HepG2 (cell line): ENCODE results near the gene THAP2. TPM values are rescaled to one million over a fixed set of nuclear protein-coding genes. Genes with fewer than 3 reads are reported as not detected.

Experiments
- ARID2 ChIP-seq: sonication (generic); formaldehyde crosslinking; IDR thresholded peaks from 2 replicates; pipeline ENCODE4 v1.8.1; 2022; ENCODE audit warnings: mild to moderate bottlenecking, missing genetic modification reagents, borderline replicate concordance
- CENPT ChIP-seq: sonication (generic); formaldehyde crosslinking; IDR thresholded peaks from 2 replicates; pipeline ENCODE4 v1.8.0; 2022; ENCODE audit warnings: low read depth, mild to moderate bottlenecking, moderate library complexity, missing genetic modification reagents
- ELF4 ChIP-seq: sonication (generic); formaldehyde crosslinking; IDR thresholded peaks from 2 replicates; pipeline ENCODE4 v1.5.0; 2020; ENCODE audit warnings: missing genetic modification reagents, mild to moderate bottlenecking, moderate library complexity, borderline replicate concordance
- ERF ChIP-seq: IDR thresholded peaks from 2 replicates; pipeline ENCODE4 v1.6.1; 2018; ENCODE audit warnings: missing biosample characterization, missing genetic modification reagents
- FOXC1 ChIP-seq: sonication (generic); formaldehyde crosslinking; IDR thresholded peaks from 2 replicates; pipeline ENCODE4 v1.8.0; 2022; ENCODE audit warnings: mild to moderate bottlenecking, missing genetic modification reagents, borderline replicate concordance
- FOXP1 ChIP-seq, 2 experiments: fragments of 450-650 bp in 1 of 2; IDR thresholded peaks; 2 replicates each; pipeline ENCODE4 v1.6.1; 2017 to 2018; ENCODE audit warnings: antibody characterized with exemption in 1 of 2
- GABPA ChIP-seq, 2 experiments: IDR thresholded peaks; 2 replicates each; pipeline ENCODE4 v1.6.1; 2011 to 2016; ENCODE audit warnings: low read depth in 2 of 2, low read length in 1 of 2, missing biosample characterization in 1 of 2, missing genetic modification characterization in 1 of 2
- HMGA1 ChIP-seq: sonication (generic); formaldehyde crosslinking; conservative IDR thresholded peaks from 2 replicates; pipeline ENCODE4 v1.4.0; 2020; ENCODE audit warnings: missing genetic modification reagents
- NONO ChIP-seq, 2 experiments: fragments of 450-650 bp in 1 of 2; sonication (generic) in 1 of 2; formaldehyde crosslinking in 1 of 2; IDR thresholded peaks in 1 of 2; conservative IDR thresholded peaks in 1 of 2; 2 replicates each; pipeline versions ENCODE4 v1.6.1 to v1.8.0; 2017 to 2022; ENCODE audit warnings: mild to moderate bottlenecking in 1 of 2, missing genetic modification reagents in 1 of 2, moderate library complexity in 1 of 2
- SNAPC5 ChIP-seq: sonication (generic); formaldehyde crosslinking; IDR thresholded peaks from 2 replicates; pipeline ENCODE4 v1.8.1; 2023; ENCODE audit warnings: mild to moderate bottlenecking, missing genetic modification reagents, borderline replicate concordance
- SRY ChIP-seq: sonication (generic); formaldehyde crosslinking; IDR thresholded peaks from 2 replicates; pipeline ENCODE4 v1.8.0; 2022; ENCODE audit warnings: mild to moderate bottlenecking, missing genetic modification reagents
- THAP11 ChIP-seq: IDR thresholded peaks from 2 replicates; pipeline ENCODE4 v1.6.1; 2016; ENCODE audit warnings: missing biosample characterization, missing genetic modification reagents
- ZMAT3 ChIP-seq: sonication (generic); formaldehyde crosslinking; conservative IDR thresholded peaks from 2 replicates; pipeline ENCODE4 v1.7.0; 2021; ENCODE audit warnings: missing genetic modification reagents
- ZNF292 ChIP-seq: sonication (generic); formaldehyde crosslinking; IDR thresholded peaks from 2 replicates; pipeline ENCODE4 v1.8.1; 2022; ENCODE audit warnings: mild to moderate bottlenecking, low read depth, missing genetic modification reagents, borderline replicate concordance
- ZNF296 ChIP-seq: sonication (generic); formaldehyde crosslinking; conservative IDR thresholded peaks from 2 replicates; pipeline ENCODE4 v1.5.0; 2020; ENCODE audit warnings: mild to moderate bottlenecking, missing genetic modification reagents
- ZNF317 ChIP-seq: sonication (generic); formaldehyde crosslinking; IDR thresholded peaks from 2 replicates; pipeline ENCODE4 v1.5.0; 2020; ENCODE audit warnings: mild to moderate bottlenecking, missing genetic modification reagents
- ZNF383 ChIP-seq: sonication (generic); formaldehyde crosslinking; IDR thresholded peaks from 2 replicates; pipeline ENCODE4 v1.4.0; 2020; ENCODE audit warnings: missing genetic modification reagents, mild to moderate bottlenecking, borderline replicate concordance
- ZNF503 ChIP-seq: sonication (generic); formaldehyde crosslinking; IDR thresholded peaks from 2 replicates; pipeline ENCODE4 v1.4.0; 2020; ENCODE audit warnings: missing genetic modification reagents
- ZNF570 ChIP-seq: sonication (generic); formaldehyde crosslinking; IDR thresholded peaks from 2 replicates; pipeline ENCODE4 v1.4.0; 2020; ENCODE audit warnings: mild to moderate bottlenecking, missing genetic modification reagents, borderline replicate concordance
- ZNF660 ChIP-seq: sonication (generic); formaldehyde crosslinking; IDR thresholded peaks from 2 replicates; pipeline ENCODE4 v1.5.1; 2020; ENCODE audit warnings: mild to moderate bottlenecking, low read depth, missing genetic modification reagents, borderline replicate concordance
- polyA plus RNA-seq, 8 experiments: library from polyadenylated mRNA; depleted of rRNA in 3 of 8; stranded (reverse) in 7 of 8; unstranded in 1 of 8; fragments of >200 nt; fragmentation: Illumina TruSeq in 4 of 8; extraction: Trizol in 4 of 8; gene quantifications; 2 replicates each; pipeline versions ENCODE4 v1.2.1 to v1.2.3, GENCODE V29; 2011 to 2016; ENCODE audit warnings: low read depth in 4 of 8, missing spikeins in 1 of 8, mixed read lengths in 1 of 8; ENCODE audit not compliant: insufficient read depth in 1 of 8
- total RNA-seq, 5 experiments: library from RNA; depleted of rRNA; stranded (reverse); fragments of >200 nt; fragmentation: Illumina TruSeq; extraction: Trizol; gene quantifications; 2 replicates each; pipeline ENCODE4 v1.2.3, GENCODE V29; 2016; ENCODE audit warnings: low read depth in 1 of 5
- TF ChIP-seq, protein P1 (sequence below): sonication (generic); formaldehyde crosslinking; IDR thresholded peaks from 2 replicates; pipeline ENCODE4 v1.4.0; 2020; ENCODE audit warnings: missing genetic modification reagents
- TF ChIP-seq, protein P2 (sequence below): IDR thresholded peaks from 2 replicates; pipeline ENCODE4 v1.6.1; 2018; ENCODE audit warnings: missing genetic modification reagents
- TF ChIP-seq, protein P3 (sequence below): sonication (generic); formaldehyde crosslinking; IDR thresholded peaks from 2 replicates; pipeline ENCODE4 v1.5.0; 2020; ENCODE audit warnings: mild to moderate bottlenecking, missing genetic modification reagents

THAP2 gene
- total and polyA plus RNA-seq, 2 of the 13 experiments (the other 11 are each of a cell fraction or from before 2014, with no cell fraction given), result 5.2 to 6.2 TPM

GRCh38 chr12:71662849-71663560 is 1.1 kb upstream of the THAP2 start (continued):
- TF ChIP-seq ZNF292 (no peak), FOXP1 (IDR thresholded peaks at IDR 0.05) (no peak), FOXP1 (CRISPR knock-in tag; IDR thresholded peaks at IDR 0.05) (no peak), ARID2 (no peak; the same call in 1 of the 2 replicates), GABPA (IDR thresholded peaks at IDR 0.05; ENCODE audit: low read depth, low read length) (peak; percentile 42), GABPA (CRISPR knock-in tag; IDR thresholded peaks at IDR 0.05; ENCODE audit: low read depth) (no peak), ZNF570 (CRISPR knock-in tag) (no peak), HMGA1 (CRISPR knock-in tag) (no peak), FOXC1 (CRISPR knock-in tag) (no peak; the same call in 1 of the 2 replicates), ZNF383 (no peak), ZNF503 (CRISPR knock-in tag) (peak; percentile 38; the same call in 1 of the 2 replicates), SRY (CRISPR knock-in tag) (no peak), ELF4 (peak; percentile 30; the same call in 1 of the 2 replicates), ERF (CRISPR knock-in tag) (no peak), ZNF317 (CRISPR knock-in tag) (no peak), ZMAT3 (CRISPR knock-in tag) (no peak), SNAPC5 (no peak), ZNF296 (CRISPR knock-in tag) (no peak; the same call in 1 of the 2 replicates), NONO (IDR thresholded peaks at IDR 0.05) (no peak), NONO (CRISPR knock-in tag; conservative IDR thresholded peaks at IDR 0.05) (no peak), CENPT (CRISPR knock-in tag) (no peak), THAP11 (no peak), ZNF660 (CRISPR knock-in tag) (no peak)
- TF ChIP-seq, protein P1, sequence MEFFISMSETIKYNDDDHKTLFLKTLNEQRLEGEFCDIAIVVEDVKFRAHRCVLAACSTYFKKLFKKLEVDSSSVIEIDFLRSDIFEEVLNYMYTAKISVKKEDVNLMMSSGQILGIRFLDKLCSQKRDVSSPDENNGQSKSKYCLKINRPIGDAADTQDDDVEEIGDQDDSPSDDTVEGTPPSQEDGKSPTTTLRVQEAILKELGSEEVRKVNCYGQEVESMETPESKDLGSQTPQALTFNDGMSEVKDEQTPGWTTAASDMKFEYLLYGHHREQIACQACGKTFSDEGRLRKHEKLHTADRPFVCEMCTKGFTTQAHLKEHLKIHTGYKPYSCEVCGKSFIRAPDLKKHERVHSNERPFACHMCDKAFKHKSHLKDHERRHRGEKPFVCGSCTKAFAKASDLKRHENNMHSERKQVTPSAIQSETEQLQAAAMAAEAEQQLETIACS, result no peak
- TF ChIP-seq, protein P2, sequence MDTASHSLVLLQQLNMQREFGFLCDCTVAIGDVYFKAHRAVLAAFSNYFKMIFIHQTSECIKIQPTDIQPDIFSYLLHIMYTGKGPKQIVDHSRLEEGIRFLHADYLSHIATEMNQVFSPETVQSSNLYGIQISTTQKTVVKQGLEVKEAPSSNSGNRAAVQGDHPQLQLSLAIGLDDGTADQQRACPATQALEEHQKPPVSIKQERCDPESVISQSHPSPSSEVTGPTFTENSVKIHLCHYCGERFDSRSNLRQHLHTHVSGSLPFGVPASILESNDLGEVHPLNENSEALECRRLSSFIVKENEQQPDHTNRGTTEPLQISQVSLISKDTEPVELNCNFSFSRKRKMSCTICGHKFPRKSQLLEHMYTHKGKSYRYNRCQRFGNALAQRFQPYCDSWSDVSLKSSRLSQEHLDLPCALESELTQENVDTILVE (CRISPR knock-in tag), result no peak
- TF ChIP-seq, protein P3, sequence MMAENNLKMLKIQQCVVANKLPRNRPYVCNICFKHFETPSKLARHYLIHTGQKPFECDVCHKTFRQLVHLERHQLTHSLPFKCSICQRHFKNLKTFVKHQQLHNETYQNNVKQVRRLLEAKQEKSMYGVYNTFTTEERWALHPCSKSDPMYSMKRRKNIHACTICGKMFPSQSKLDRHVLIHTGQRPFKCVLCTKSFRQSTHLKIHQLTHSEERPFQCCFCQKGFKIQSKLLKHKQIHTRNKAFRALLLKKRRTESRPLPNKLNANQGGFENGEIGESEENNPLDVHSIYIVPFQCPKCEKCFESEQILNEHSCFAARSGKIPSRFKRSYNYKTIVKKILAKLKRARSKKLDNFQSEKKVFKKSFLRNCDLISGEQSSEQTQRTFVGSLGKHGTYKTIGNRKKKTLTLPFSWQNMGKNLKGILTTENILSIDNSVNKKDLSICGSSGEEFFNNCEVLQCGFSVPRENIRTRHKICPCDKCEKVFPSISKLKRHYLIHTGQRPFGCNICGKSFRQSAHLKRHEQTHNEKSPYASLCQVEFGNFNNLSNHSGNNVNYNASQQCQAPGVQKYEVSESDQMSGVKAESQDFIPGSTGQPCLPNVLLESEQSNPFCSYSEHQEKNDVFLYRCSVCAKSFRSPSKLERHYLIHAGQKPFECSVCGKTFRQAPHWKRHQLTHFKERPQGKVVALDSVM (CRISPR knock-in tag), result no peak
